DND-41 (cell line): ENCODE data around the gene FOXD3.

ENCODE experiments used
- ATAC-seq: fragments of 200-7000 bp; cut with Tn5 transposase; 3 replicates; pipeline ENCODE4 v1.9.1; 2021; ENCODE audit warnings: low read depth; ENCODE audit not compliant: insufficient read depth
- DNase-seq: peaks from one replicate; pipeline ENCODE4 v3.0.0-alpha.2; 2020
- H2AFZ ChIP-seq: 2 replicates; pipeline ENCODE4 v1.6.0; 2012; ENCODE audit warnings: low read depth, low read length
- H3K27ac ChIP-seq: 2 replicates; pipeline ENCODE4 v1.5.1; 2012; ENCODE audit warnings: low read length, inconsistent platforms
- H3K27me3 ChIP-seq: fragments of 200-600 bp; sonication (generic); 2 replicates; pipeline ENCODE4 v1.6.0; 2012; ENCODE audit warnings: low read length, mild to moderate bottlenecking, inconsistent platforms; ENCODE audit not compliant: insufficient read depth, poor library complexity
- H3K36me3 ChIP-seq: 2 replicates; pipeline ENCODE4 v1.5.1; 2012; ENCODE audit warnings: low read length, inconsistent platforms; ENCODE audit not compliant: insufficient read depth
- H3K4me1 ChIP-seq: 2 replicates; pipeline ENCODE4 v1.5.1; 2012; ENCODE audit warnings: mild to moderate bottlenecking, low read length; ENCODE audit not compliant: insufficient read depth
- H3K4me2 ChIP-seq: 2 replicates; pipeline ENCODE4 v1.6.0; 2012; ENCODE audit warnings: mild to moderate bottlenecking, moderate library complexity, low read length, inconsistent platforms; ENCODE audit not compliant: insufficient read depth
- H3K4me3 ChIP-seq, 2 experiments: fragments of 200-600 bp in 1 of 2; shearing (Covaris generic) in 1 of 2; 2 replicates each; pipeline ENCODE4 v1.5.1; 2012 to 2016; ENCODE audit warnings: inconsistent platforms in 2 of 2, low read length in 2 of 2, mild to moderate bottlenecking in 2 of 2, low read depth in 1 of 2, moderate library complexity in 1 of 2
- H3K79me2 ChIP-seq: 2 replicates; pipeline ENCODE4 v1.6.0; 2012; ENCODE audit warnings: low read length, inconsistent platforms; ENCODE audit not compliant: insufficient read depth
- H3K9ac ChIP-seq: 2 replicates; pipeline ENCODE4 v1.6.0; 2012; ENCODE audit warnings: low read depth, mild to moderate bottlenecking, inconsistent platforms, low read length, moderate library complexity
- H3K9me3 ChIP-seq: 2 replicates; pipeline ENCODE4 v1.5.1; 2012; ENCODE audit warnings: low read length, moderate library complexity, mild to moderate bottlenecking, inconsistent platforms; ENCODE audit not compliant: insufficient read depth, severe bottlenecking
- H4K20me1 ChIP-seq: 2 replicates; pipeline ENCODE4 v1.6.0; 2012; ENCODE audit warnings: low read length; ENCODE audit not compliant: insufficient read depth
- CTCF ChIP-seq: IDR thresholded peaks from 2 replicates; pipeline ENCODE4 v1.5.1; 2012; ENCODE audit warnings: borderline replicate concordance, low read length, moderate library complexity, mild to moderate bottlenecking; ENCODE audit not compliant: poor library complexity, severe bottlenecking; ENCODE audit errors: extremely low read depth
- EZH2 ChIP-seq: IDR thresholded peaks from 3 replicates; pipeline ENCODE4 v1.6.1; 2012; ENCODE audit warnings: borderline replicate concordance, low read depth, mild to moderate bottlenecking, moderate library complexity, low read length, inconsistent platforms; ENCODE audit not compliant: severe bottlenecking

The FOXD3 gene

GRCh38 chr1:63321785-63322113 lies 618 bp upstream of the FOXD3 start:
- Histone ChIP-seq H3K27me3 (no peaks in the 10 kb centered on the region), H3K4me2 (no peak overlapping the region), H3K36me3 (no peaks in the 10 kb centered on the region), H3K27ac (no peak overlapping the region), H3K4me3 (no peak overlapping the region), H4K20me1 (no peaks in the 10 kb centered on the region), H3K4me1 (no peaks in the 10 kb centered on the region), H3K9me3 (peaks cover 2% of the 10 kb centered on the region), H2AFZ (no peak overlapping the region), H3K9ac (no peak overlapping the region), H3K79me2 (no peaks in the 10 kb centered on the region)
- DNase-seq (no peak), ATAC-seq (no peak)
- TF ChIP-seq EZH2: no peak
- no peak for TF ChIP-seq CTCF

DNA sequence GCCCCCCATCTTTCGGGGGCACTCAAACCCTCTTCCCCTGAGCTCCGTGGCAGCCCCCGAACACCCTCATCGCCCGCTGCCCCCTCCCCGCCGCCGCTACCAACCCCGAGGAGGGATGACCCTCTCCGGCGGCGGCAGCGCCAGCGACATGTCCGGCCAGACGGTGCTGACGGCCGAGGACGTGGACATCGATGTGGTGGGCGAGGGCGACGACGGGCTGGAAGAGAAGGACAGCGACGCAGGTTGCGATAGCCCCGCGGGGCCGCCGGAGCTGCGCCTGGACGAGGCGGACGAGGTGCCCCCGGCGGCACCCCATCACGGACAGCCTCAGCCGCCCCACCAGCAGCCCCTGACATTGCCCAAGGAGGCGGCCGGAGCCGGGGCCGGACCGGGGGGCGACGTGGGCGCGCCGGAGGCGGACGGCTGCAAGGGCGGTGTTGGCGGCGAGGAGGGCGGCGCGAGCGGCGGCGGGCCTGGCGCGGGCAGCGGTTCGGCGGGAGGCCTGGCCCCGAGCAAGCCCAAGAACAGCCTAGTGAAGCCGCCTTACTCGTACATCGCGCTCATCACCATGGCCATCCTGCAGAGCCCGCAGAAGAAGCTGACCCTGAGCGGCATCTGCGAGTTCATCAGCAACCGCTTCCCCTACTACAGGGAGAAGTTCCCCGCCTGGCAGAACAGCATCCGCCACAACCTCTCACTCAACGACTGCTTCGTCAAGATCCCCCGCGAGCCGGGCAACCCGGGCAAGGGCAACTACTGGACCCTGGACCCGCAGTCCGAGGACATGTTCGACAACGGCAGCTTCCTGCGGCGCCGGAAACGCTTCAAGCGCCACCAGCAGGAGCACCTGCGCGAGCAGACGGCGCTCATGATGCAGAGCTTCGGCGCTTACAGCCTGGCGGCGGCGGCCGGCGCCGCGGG lies 837 bp downstream of the FOXD3 start:
- Histone ChIP-seq H3K4me3 (no peak overlapping the region), H4K20me1 (no peaks in the 10 kb centered on the region), H3K27me3 (no peaks in the 10 kb centered on the region), H3K27ac (no peak overlapping the region), H3K9me3 (peaks cover 2% of the 10 kb centered on the region), H2AFZ (no peak overlapping the region), H3K9ac (no peak overlapping the region), H3K4me2 (no peak overlapping the region), H3K36me3 (no peaks in the 10 kb centered on the region), H3K79me2 (no peaks in the 10 kb centered on the region), H3K4me1 (no peaks in the 10 kb centered on the region)
- no peak for ATAC-seq
- no peak for DNase-seq
- TF ChIP-seq CTCF: no peak
- no peak for TF ChIP-seq EZH2

GRCh38 chr1:63323865-63324778 lies 1.8 kb downstream of the FOXD3 start:
- Histone ChIP-seq H2AFZ (no peak overlapping the region), H3K27me3 (no peaks in the 10 kb centered on the region), H3K4me2 (no peak overlapping the region), H3K9ac (no peak overlapping the region), H3K4me1 (no peaks in the 10 kb centered on the region), H3K4me3 (no peak overlapping the region), H3K27ac (no peak overlapping the region), H3K36me3 (no peaks in the 10 kb centered on the region), H3K9me3 (peaks cover 2% of the 10 kb centered on the region), H4K20me1 (no peaks in the 10 kb centered on the region), H3K79me2 (no peaks in the 10 kb centered on the region)
- no peak for TF ChIP-seq EZH2
- no peak for TF ChIP-seq CTCF
- no peak for ATAC-seq
- DNase-seq: no peak
